Left lung (tissue), 10 donors: ENCODE data around the gene CA14. TPM values are rescaled to one million over a fixed set of nuclear protein-coding genes. Genes with fewer than 3 reads are reported as not detected.

ENCODE experiments used
- ATAC-seq: fragments of 200-7000 bp; cut with Tn5 transposase; one replicate; pipeline ENCODE4 v1.9.1; 2020; ENCODE audit warnings: moderate library complexity
- DNase-seq, 4 donors: peaks; one replicate each; pipeline ENCODE4 v3.0.0-alpha.2; 2013 to 2020
- H3K27ac ChIP-seq, 2 donors: fragments of 200-600 bp; sonication (generic) in 1 of 2; one replicate each; pipeline versions ENCODE4 v1.5.0 to v1.8.0; 2020 to 2021
- H3K27me3 ChIP-seq, 2 donors: fragments of 200-600 bp; sonication (generic) in 1 of 2; one replicate each; pipeline versions ENCODE4 v1.5.0 to v1.8.0; 2020 to 2021
- H3K36me3 ChIP-seq, 2 donors: fragments of 200-600 bp; sonication (generic) in 1 of 2; one replicate each; pipeline versions ENCODE4 v1.5.0 to v1.8.0; 2020 to 2021
- H3K4me1 ChIP-seq, 2 donors: fragments of 200-600 bp; one replicate each; pipeline ENCODE4 v1.8.0; 2021
- H3K4me3 ChIP-seq, 2 donors: fragments of 200-600 bp; sonication (generic) in 1 of 2; one replicate each; pipeline versions ENCODE4 v1.5.0 to v1.8.0; 2020 to 2021; ENCODE audit warnings: mild to moderate bottlenecking in 1 of 2
- H3K9me3 ChIP-seq, 2 donors: fragments of 200-600 bp; sonication (generic) in 1 of 2; one replicate each; pipeline versions ENCODE4 v1.5.0 to v1.8.0; 2020 to 2021
- CTCF ChIP-seq, 2 donors: fragments of 200-600 bp; sonication (generic) in 1 of 2; IDR thresholded peaks; one replicate each; pipeline versions ENCODE4 v1.5.0 to v1.8.0; 2021; ENCODE audit warnings: antibody characterized with exemption in 2 of 2
- intact Hi-C, 2 donors: fragments of 100-400 bp; cut with DNase I; formaldehyde crosslinking; loops; one replicate each; pipeline versions ENCODE4 v1.11.2 to v1.14.2; 2022
- polyA plus RNA-seq, 6 donors: library from polyadenylated mRNA; unstranded; fragments of 120-200 nt; gene quantifications; one replicate each; pipeline ENCODE4 v1.2.1, GENCODE V29; 2013; ENCODE audit not compliant: insufficient read length in 6 of 6
- total RNA-seq, 2 donors: library from RNA; stranded (reverse); fragmentation: NEBNext Ultra II Directional; extraction: Animal tissue kit (Norgen Biotek cat#: 25700); gene quantifications; one replicate each; pipeline ENCODE4 v1.2.1, GENCODE V29; 2021
- donor health status: DM: no; HTN: yes; CAD: no.
- donor health status: DM: no; HTN: no; CAD: no.

The CA14 gene
- total and polyA plus RNA-seq, 8 donors = 0.18 to 5.7 (median 4.5) TPM

GRCh38 chr1:150263549-150263948 is 6.0 kb downstream of the CA14 start:
- DNase-seq (no peak), ATAC-seq (no peak)
- Histone ChIP-seq H3K27me3 (peaks cover 0 to 21% of the 10 kb centered on the region in 2 donors), H3K36me3 (peaks cover 0 to 34% of the 10 kb centered on the region in 2 donors), H3K9me3 (no peaks in the 10 kb centered on the region), H3K4me3 (no peak overlapping the region), H3K4me1 (peaks cover 7 to 18% of the 10 kb centered on the region in 2 donors), H3K27ac (no peak overlapping the region)
- intact Hi-C loops = no loop called here
- TF ChIP-seq CTCF (IDR thresholded peaks at IDR 0.05) = no peak

- H3K4me1 ChIP-seq = peaks cover 7 to 36% of the 10 kb centered on the region in 2 donors
- intact Hi-C loops = no loop called here
- H3K4me3 ChIP-seq = peak overlapping the region; percentile 83 to 97
- H3K27me3 ChIP-seq = no peaks in the 10 kb centered on the region
- peaks cover 0 to 34% of the 10 kb centered on the region in 2 donors for H3K36me3 ChIP-seq
- ATAC-seq (no peak), DNase-seq (no peak)
- peak overlapping the region; percentile 88 to 94 for H3K27ac ChIP-seq
- TF ChIP-seq CTCF (IDR thresholded peaks at IDR 0.05) = no peak
- no peaks in the 10 kb centered on the region for H3K9me3 ChIP-seq
Measured at GRCh38 chr1:150267896-150268295, 10.3 kb downstream of the CA14 start.

GRCh38 chr1:150268340-150268704 is 10.7 kb downstream of the CA14 start:
- TF ChIP-seq CTCF (IDR thresholded peaks at IDR 0.05) = no peak
- no peaks in the 10 kb centered on the region for H3K9me3 ChIP-seq
- DNase-seq = peak in 1 of 4 donors; percentile 59

GRCh38 chr1:150268705-150269403 is 11.3 kb downstream of the CA14 start, which contains the start of gene APH1A:
APH1A (minus strand) TSS chr1:150269016; CDS start chr1:150268810, 206 bp downstream.
- DNase-seq (peak; percentile 92 to 99 (median 98)), ATAC-seq (peak; percentile 99)
- H3K4me3 ChIP-seq = peak within 1 kb of the TSS; percentile 83 to 97
- H3K4me1 ChIP-seq = peaks cover 11 to 39% of the 10 kb centered on the region in 2 donors
- no peaks in the 10 kb centered on the region for H3K27me3 ChIP-seq
- no peak for TF ChIP-seq CTCF (IDR thresholded peaks at IDR 0.05)
- no peaks in the 10 kb centered on the region for H3K9me3 ChIP-seq
- peak within 1 kb of the TSS; percentile 88 to 94 for H3K27ac ChIP-seq
- peaks cover 0 to 34% of the 10 kb centered on the region in 2 donors for H3K36me3 ChIP-seq
- intact Hi-C loops = no loop called here

More at GRCh38 chr1:150268340-150268704, 10.7 kb downstream of the CA14 start:
- peaks cover 0 to 34% of the 10 kb centered on the region in 2 donors for H3K36me3 ChIP-seq
- H3K27me3 ChIP-seq = no peaks in the 10 kb centered on the region
- intact Hi-C loops = no loop called here
- H3K4me3 ChIP-seq = peak overlapping the region; percentile 83 to 97
- H3K4me1 ChIP-seq = peaks cover 11 to 39% of the 10 kb centered on the region in 2 donors
- peak overlapping the region; percentile 88 to 94 for H3K27ac ChIP-seq
- ATAC-seq = peak; percentile 66

GRCh38 chr1:150269451-150269850 is 11.9 kb downstream of the CA14 start:
- no peak for TF ChIP-seq CTCF (IDR thresholded peaks at IDR 0.05)
- H3K27me3 ChIP-seq = no peaks in the 10 kb centered on the region
- H3K27ac ChIP-seq = peak overlapping the region; percentile 88 to 94
- peaks cover 11 to 39% of the 10 kb centered on the region in 2 donors for H3K4me1 ChIP-seq
- H3K36me3 ChIP-seq = peaks cover 0 to 28% of the 10 kb centered on the region in 2 donors
- intact Hi-C loops = no loop called here
- DNase-seq (no peak), ATAC-seq (no peak)
- H3K4me3 ChIP-seq = peak overlapping the region; percentile 83 to 97
- H3K9me3 ChIP-seq = no peaks in the 10 kb centered on the region
